Choroid plexus epithelial cell (primary cell): Measurements from ENCODE around the gene SNRPA1.
A peak's percentile ranks its signal among the peaks of the same experiment; 100 is the strongest.

Source experiments
- DNase-seq: peaks from one replicate; pipeline ENCODE4 v3.0.0-alpha.2; 2010; ENCODE audit warnings: low read depth
- H3K4me3 ChIP-seq: 2 replicates; pipeline ENCODE4 v1.5.1; 2011; ENCODE audit warnings: low read depth, mild to moderate bottlenecking, control low read depth, low read length, moderate library complexity
- CTCF ChIP-seq: conservative IDR thresholded peaks from 2 replicates; pipeline ENCODE4 v1.5.1; 2011; ENCODE audit warnings: low read depth, mild to moderate bottlenecking, control low read depth, inconsistent platforms, low read length, moderate library complexity

SNRPA1 gene

GRCh38 chr15:101276501-101277037 is 18.5 kb downstream of the SNRPA1 start:
- H3K4me3 ChIP-seq, result peak overlapping the region; percentile 89
- peak; percentile 60 for DNase-seq
- TF ChIP-seq CTCF, result peak; percentile 59

GRCh38 chr15:101275018-101275417 is 20.0 kb downstream of the SNRPA1 start:
- no peak for TF ChIP-seq CTCF
- H3K4me3 ChIP-seq, result no peak overlapping the region
- no peak for DNase-seq

- no peak for TF ChIP-seq CTCF
- DNase-seq, result no peak
- no peak overlapping the region for H3K4me3 ChIP-seq
Measured at GRCh38 chr15:101273534-101273933, 21.5 kb downstream of the SNRPA1 start.

- no peak for TF ChIP-seq CTCF
Measured at GRCh38 chr15:101272584-101272983, 22.5 kb downstream of the SNRPA1 start.

GRCh38 chr15:101269479-101270223 is 25.4 kb downstream of the SNRPA1 start:
- peak; percentile 56 for TF ChIP-seq CTCF
- no peak overlapping the region for H3K4me3 ChIP-seq
- DNase-seq, result peak; percentile 29

More at GRCh38 chr15:101272584-101272983, 22.5 kb downstream of the SNRPA1 start:
- DNase-seq, result no peak
- no peak overlapping the region for H3K4me3 ChIP-seq

- TF ChIP-seq CTCF, result no peak
- peak; percentile 55 for DNase-seq
Measured at GRCh38 chr15:101267320-101268104, 27.5 kb downstream of the SNRPA1 start.

More at GRCh38 chr15:101267320-101268104, 27.5 kb downstream of the SNRPA1 start:
- no peak overlapping the region for H3K4me3 ChIP-seq
